Measurements from ENCODE around the gene GPBAR1.

- TF ChIP-seq CTCF (IDR thresholded peaks at IDR 0.05 in 2 of 3, conservative IDR thresholded peaks at IDR 0.05 in 1 of 3; ENCODE audit: insufficient read depth in 2 of 3, low read depth in 1 of 3, low read length in 3 of 3) (no peak), TCF7L2 (IDR thresholded peaks at IDR 0.05; ENCODE audit: low read depth, low read length) (no peak), GABPB1 (CRISPR knock-in tag; IDR thresholded peaks at IDR 0.05) (no peak), L3MBTL2 (IDR thresholded peaks at IDR 0.05) (no peak), PBX2 (CRISPR knock-in tag; IDR thresholded peaks at IDR 0.05; ENCODE audit: low read depth) (no peak), PBX2 (tag; conservative IDR thresholded peaks at IDR 0.05; ENCODE audit: low read depth) (no peak), THAP12 (CRISPR knock-in tag; IDR thresholded peaks at IDR 0.05) (no peak), RBFOX2 (IDR thresholded peaks at IDR 0.05; ENCODE audit: low read depth, low read length) (peak; percentile 51), CEBPB (tag; IDR thresholded peaks at IDR 0.05) (no peak)
- TF ChIP-seq, protein P1, sequence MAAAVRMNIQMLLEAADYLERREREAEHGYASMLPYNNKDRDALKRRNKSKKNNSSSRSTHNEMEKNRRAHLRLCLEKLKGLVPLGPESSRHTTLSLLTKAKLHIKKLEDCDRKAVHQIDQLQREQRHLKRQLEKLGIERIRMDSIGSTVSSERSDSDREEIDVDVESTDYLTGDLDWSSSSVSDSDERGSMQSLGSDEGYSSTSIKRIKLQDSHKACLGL (CRISPR knock-in tag; IDR thresholded peaks at IDR 0.05; ENCODE audit: borderline replicate concordance, poor library complexity, severe bottlenecking) = no peak
Measured at GRCh38 chr2:218278531-218279360, 17.9 kb downstream of the GPBAR1 start.

Measured in K562 (cell line).